ENCODE results near the gene CD164.
"Not testable (repeated sequence)": the region's sequence is repeated elsewhere in the genome, so short reads cannot be mapped to it uniquely, and the experiment has no call there.

DNA sequence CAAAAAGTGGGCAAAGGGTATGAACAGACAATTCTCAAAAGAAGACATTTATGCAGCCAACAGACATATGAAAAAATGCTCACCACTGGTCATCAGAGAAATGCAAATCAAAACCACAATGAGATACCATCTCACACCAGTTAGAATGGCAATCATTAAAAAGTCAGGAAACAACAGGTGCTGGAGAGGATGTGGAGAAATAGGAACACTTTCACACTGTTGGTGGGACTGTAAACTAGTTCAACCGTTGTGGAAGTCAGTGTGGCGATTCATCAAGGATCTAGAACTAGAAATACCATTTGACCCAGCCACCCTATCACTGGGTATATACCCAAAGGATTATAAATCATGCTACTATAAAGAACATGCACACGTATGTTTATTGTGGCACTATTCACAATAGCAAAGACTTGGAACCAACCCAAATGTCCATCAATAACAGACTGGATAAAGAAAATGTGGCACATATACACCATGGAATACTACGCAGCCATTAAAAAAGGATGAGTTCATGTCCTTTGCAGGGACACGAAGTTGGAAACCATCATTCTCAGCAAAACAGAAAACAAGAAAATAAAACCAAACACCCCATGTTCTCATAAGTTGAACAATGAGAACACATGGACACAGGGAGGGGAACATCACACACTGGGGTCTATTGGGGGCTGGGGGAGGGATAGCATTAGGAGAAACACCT lies 17.7 kb downstream of the CD164 start:
- TF ChIP-seq, protein P1, sequence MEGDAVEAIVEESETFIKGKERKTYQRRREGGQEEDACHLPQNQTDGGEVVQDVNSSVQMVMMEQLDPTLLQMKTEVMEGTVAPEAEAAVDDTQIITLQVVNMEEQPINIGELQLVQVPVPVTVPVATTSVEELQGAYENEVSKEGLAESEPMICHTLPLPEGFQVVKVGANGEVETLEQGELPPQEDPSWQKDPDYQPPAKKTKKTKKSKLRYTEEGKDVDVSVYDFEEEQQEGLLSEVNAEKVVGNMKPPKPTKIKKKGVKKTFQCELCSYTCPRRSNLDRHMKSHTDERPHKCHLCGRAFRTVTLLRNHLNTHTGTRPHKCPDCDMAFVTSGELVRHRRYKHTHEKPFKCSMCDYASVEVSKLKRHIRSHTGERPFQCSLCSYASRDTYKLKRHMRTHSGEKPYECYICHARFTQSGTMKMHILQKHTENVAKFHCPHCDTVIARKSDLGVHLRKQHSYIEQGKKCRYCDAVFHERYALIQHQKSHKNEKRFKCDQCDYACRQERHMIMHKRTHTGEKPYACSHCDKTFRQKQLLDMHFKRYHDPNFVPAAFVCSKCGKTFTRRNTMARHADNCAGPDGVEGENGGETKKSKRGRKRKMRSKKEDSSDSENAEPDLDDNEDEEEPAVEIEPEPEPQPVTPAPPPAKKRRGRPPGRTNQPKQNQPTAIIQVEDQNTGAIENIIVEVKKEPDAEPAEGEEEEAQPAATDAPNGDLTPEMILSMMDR (conservative IDR thresholded peaks at IDR 0.05; ENCODE audit: low read depth, low read length), result not testable (repeated sequence)
- not testable (repeated sequence) for TF ChIP-seq POLR2A (IDR thresholded peaks at IDR 0.05; ENCODE audit: low read depth, low read length); CHD1 (IDR thresholded peaks at IDR 0.05; ENCODE audit: low read depth, low read length); CEBPB (IDR thresholded peaks at IDR 0.05; ENCODE audit: low read depth, low read length); MXI1 (IDR thresholded peaks at IDR 0.05; ENCODE audit: borderline replicate concordance, low read depth, low read length); BHLHE40 (IDR thresholded peaks at IDR 0.05; ENCODE audit: low read depth, low read length); MAFK (IDR thresholded peaks at IDR 0.05; ENCODE audit: low read depth, low read length)
- TF ChIP-seq, protein P2, sequence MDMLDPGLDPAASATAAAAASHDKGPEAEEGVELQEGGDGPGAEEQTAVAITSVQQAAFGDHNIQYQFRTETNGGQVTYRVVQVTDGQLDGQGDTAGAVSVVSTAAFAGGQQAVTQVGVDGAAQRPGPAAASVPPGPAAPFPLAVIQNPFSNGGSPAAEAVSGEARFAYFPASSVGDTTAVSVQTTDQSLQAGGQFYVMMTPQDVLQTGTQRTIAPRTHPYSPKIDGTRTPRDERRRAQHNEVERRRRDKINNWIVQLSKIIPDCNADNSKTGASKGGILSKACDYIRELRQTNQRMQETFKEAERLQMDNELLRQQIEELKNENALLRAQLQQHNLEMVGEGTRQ (IDR thresholded peaks at IDR 0.05; ENCODE audit: low read depth, low read length), result not testable (repeated sequence)
